HG03442 (cell line): Measurements from ENCODE around the gene JAG1.
"Not testable (repeated sequence)": the region's sequence is repeated elsewhere in the genome, so short reads cannot be mapped to it uniquely, and the experiment has no call there.

Source experiments
- ATAC-seq: cut with Tn5 transposase; IDR thresholded peaks from one replicate; pipeline ENCODE4 v1.9.1; 2021; ENCODE audit warnings: mild to moderate bottlenecking, moderate library complexity; ENCODE audit not compliant: unreplicated experiment

JAG1 gene

GRCh38 chr20:10617549-10618133, 56.2 kb downstream of the JAG1 start:
- ATAC-seq: not testable (repeated sequence)

GRCh38 chr20:10616212-10616611, 57.6 kb downstream of the JAG1 start:
- ATAC-seq: no peak

- no peak for ATAC-seq
Measured at GRCh38 chr20:10613911-10614310, 59.9 kb downstream of the JAG1 start.

- not testable (repeated sequence) for ATAC-seq
Measured at GRCh38 chr20:10613426-10613825, 60.4 kb downstream of the JAG1 start.

GRCh38 chr20:10611357-10611756, 62.4 kb downstream of the JAG1 start:
- ATAC-seq: no peak

- ATAC-seq: no peak
Measured at GRCh38 chr20:10610251-10610650, 63.5 kb downstream of the JAG1 start.

- ATAC-seq: no peak
Measured at GRCh38 chr20:10609770-10610169, 64.0 kb downstream of the JAG1 start.

- ATAC-seq: no peak
Measured at GRCh38 chr20:10609276-10609675, 64.5 kb downstream of the JAG1 start.

GRCh38 chr20:10605547-10606195, 68.1 kb downstream of the JAG1 start:
- ATAC-seq: no peak

- no peak for ATAC-seq
Measured at GRCh38 chr20:10604865-10605440, 68.8 kb downstream of the JAG1 start.

- ATAC-seq: no peak
Measured at GRCh38 chr20:10603971-10604864, 69.6 kb downstream of the JAG1 start.

GRCh38 chr20:10603378-10603777, 70.4 kb downstream of the JAG1 start:
- ATAC-seq: no peak

- ATAC-seq: no peak
Measured at GRCh38 chr20:10602221-10602871, 71.5 kb downstream of the JAG1 start.

- no peak for ATAC-seq
Measured at GRCh38 chr20:10597637-10598036, 76.2 kb downstream of the JAG1 start.

- ATAC-seq: no peak
Measured at GRCh38 chr20:10596710-10597121, 77.1 kb downstream of the JAG1 start.

- no peak for ATAC-seq
Measured at GRCh38 chr20:10595985-10596384, 77.8 kb downstream of the JAG1 start.

GRCh38 chr20:10595266-10595665, 78.5 kb downstream of the JAG1 start:
- ATAC-seq: no peak

- no peak for ATAC-seq
Measured at GRCh38 chr20:10594296-10594868, 79.4 kb downstream of the JAG1 start.

- no peak for ATAC-seq
Measured at GRCh38 chr20:10591946-10592521, 81.8 kb downstream of the JAG1 start.

- no peak for ATAC-seq
Measured at GRCh38 chr20:10590950-10591671, 82.7 kb downstream of the JAG1 start.
